Skeletal muscle tissue (tissue), 4 donors: ENCODE data around the gene SULT2B1. TPM values are rescaled to one million over a fixed set of nuclear protein-coding genes. Genes with fewer than 3 reads are reported as not detected.

Experiments
- H3K27ac ChIP-seq: one replicate; pipeline ENCODE4 v1.7.0; 2013; ENCODE audit warnings: mild to moderate bottlenecking, low read depth, low read length, inconsistent platforms
- H3K27me3 ChIP-seq, 3 donors: one replicate each; pipeline ENCODE4 v1.7.0; 2013; ENCODE audit warnings: low read length in 3 of 3; ENCODE audit not compliant: control insufficient read depth in 3 of 3, insufficient read depth in 3 of 3
- H3K36me3 ChIP-seq, 3 donors: one replicate each; pipeline ENCODE4 v1.7.0; 2013; ENCODE audit warnings: low read length in 3 of 3; ENCODE audit not compliant: control insufficient read depth in 3 of 3, insufficient read depth in 3 of 3
- H3K4me1 ChIP-seq, 3 donors: one replicate each; pipeline ENCODE4 v1.7.0; 2013; ENCODE audit warnings: low read length in 3 of 3, mild to moderate bottlenecking in 3 of 3; ENCODE audit not compliant: control insufficient read depth in 3 of 3, insufficient read depth in 3 of 3
- H3K4me3 ChIP-seq, 3 donors: one replicate each; pipeline ENCODE4 v1.7.0; 2013; ENCODE audit warnings: low read length in 3 of 3
- H3K9ac ChIP-seq, 3 donors: one replicate each; pipeline ENCODE4 v1.7.0; 2013; ENCODE audit warnings: low read length in 3 of 3, mild to moderate bottlenecking in 3 of 3, moderate library complexity in 2 of 3, low read depth in 1 of 3
- H3K9me3 ChIP-seq, 3 donors: one replicate each; pipeline ENCODE4 v1.7.0; 2013; ENCODE audit warnings: low read length in 3 of 3; ENCODE audit not compliant: control insufficient read depth in 3 of 3
- total RNA-seq: library from RNA; depleted of rRNA; stranded (reverse); fragments of >200 nt; gene quantifications from one replicate; pipeline ENCODE4 v1.2.3, GENCODE V29; 2014
- donor health status: Osteomylitis.

SULT2B1 gene
- total RNA-seq, 1 donor from 2014 or later, result not detected

DNA sequence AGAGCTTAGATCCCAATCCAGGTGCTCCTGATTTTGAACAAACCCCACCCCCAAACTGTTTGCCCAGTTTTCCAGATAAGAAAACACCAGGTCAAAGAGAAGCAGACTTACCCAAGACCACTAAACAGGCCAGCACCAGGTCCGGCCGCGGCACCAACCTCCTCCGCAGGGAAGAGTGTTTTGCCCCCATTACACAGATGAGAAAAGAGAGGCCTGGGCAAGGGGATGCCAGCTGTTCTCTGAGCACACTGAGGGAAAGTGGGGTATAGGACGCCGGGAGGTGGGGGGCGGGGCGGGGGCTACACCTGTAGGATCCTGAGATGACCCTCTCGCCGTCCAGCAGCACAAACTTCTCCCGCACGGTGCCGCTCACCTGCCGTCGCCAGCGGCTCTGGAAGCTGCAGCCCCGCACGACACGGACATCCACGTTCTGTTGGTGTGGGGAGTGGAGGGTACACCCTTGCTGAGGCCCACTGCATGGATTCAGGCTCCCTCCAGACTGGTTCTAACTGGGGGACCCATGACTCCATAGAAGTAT, 57.7 kb downstream of the SULT2B1 start:
- no peaks in the 10 kb centered on the region for H3K27me3 ChIP-seq
- no peaks in the 10 kb centered on the region for H3K9me3 ChIP-seq
- H3K36me3 ChIP-seq, result no peaks in the 10 kb centered on the region
- no peak overlapping the region for H3K4me3 ChIP-seq
- no peak overlapping the region for H3K9ac ChIP-seq
- peaks cover 19 to 22% (median 21%) of the 10 kb centered on the region in 3 donors for H3K4me1 ChIP-seq
- no peak overlapping the region for H3K27ac ChIP-seq

GRCh38 chr19:48611872-48612271, 59.9 kb downstream of the SULT2B1 start:
- Histone ChIP-seq H3K4me1 (peaks cover 25 to 40% (median 34%) of the 10 kb centered on the region in 3 donors), H3K36me3 (peaks cover 15 to 21% (median 20%) of the 10 kb centered on the region in 3 donors), H3K27ac (no peak overlapping the region), H3K9me3 (no peaks in the 10 kb centered on the region), H3K9ac (no peak overlapping the region), H3K27me3 (no peaks in the 10 kb centered on the region), H3K4me3 (no peak overlapping the region)

DNA sequence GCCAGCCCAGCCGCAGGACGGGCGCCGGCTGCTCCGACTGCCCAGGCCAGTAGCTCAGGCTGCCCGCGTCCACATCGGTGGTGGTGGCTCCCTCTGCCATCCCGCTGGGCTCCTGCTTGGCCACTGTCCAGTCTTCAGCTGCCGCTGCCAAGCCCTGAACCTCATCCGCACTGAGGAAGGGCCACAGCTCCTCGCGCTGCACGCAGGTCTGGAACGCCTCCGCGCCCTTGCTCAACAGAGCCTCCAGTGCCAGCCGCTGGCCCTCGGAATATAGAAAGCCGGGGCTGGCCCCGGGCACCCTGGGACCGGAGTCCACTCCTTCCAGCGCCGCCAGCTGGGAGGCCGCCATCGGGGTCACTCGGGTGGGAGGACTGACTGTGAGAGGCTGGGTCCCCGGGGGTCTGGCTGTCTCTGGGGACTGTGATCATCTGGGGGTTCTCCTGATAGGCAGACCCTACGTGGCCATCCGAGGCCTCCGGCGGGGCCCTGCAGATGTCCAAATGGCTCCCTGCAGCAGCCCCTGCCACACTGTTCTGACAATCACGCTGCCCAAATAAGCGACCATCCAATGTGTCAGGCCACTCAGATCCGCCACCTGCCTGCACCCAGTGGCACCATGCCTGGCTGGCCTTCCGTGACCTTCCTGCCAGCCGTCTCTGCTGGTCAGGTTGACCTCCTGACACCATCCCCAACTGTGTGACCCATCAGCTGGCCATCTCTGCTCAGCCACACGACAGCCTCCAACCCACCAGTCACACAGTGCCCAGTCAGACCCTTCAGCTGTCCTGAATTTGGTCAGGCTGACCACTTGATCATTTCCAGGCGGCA, 61.3 kb downstream of the SULT2B1 start:
- H3K4me3 ChIP-seq, result peak overlapping the region in 2 of 3 donors; percentile 32 to 63
- H3K27me3 ChIP-seq, result no peaks in the 10 kb centered on the region
- H3K9me3 ChIP-seq, result no peaks in the 10 kb centered on the region
- peaks cover 39 to 54% (median 47%) of the 10 kb centered on the region in 3 donors for H3K4me1 ChIP-seq
- peaks cover 22 to 30% (median 29%) of the 10 kb centered on the region in 3 donors for H3K36me3 ChIP-seq
- H3K9ac ChIP-seq, result peak overlapping the region; percentile 20 to 79 (median 38)
- peak overlapping the region; percentile 77 for H3K27ac ChIP-seq

DNA sequence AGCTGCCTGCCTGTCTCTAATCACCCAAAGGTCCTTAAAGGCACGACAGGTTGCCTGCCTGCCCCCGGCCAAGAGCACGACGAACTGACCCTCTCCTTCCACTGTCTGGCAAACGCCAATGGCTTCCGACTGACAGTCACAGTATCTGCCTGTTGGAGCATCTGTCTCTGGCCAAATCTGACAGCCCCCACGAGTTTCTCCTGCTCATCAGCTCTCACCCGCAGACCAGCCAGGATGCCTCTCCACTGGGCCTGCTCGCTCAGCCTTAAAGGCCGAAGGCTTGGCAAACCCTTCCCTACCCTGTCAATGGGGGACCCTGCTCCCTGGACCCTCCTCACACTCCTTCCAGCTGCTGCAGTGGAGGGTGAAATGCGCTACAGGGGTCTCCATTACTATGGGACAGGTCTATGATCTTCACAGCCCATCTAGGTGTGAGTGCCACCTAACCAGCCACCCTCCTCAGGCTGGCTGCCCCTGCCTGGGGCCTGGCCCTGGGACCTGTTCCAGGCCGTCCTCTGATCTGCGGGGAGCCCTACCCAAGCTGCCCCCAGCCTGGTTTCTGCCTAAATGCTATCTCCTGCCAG, 62.0 kb downstream of the SULT2B1 start:
- peak overlapping the region in 1 of 3 donors; percentile 13 for H3K4me3 ChIP-seq
- no peaks in the 10 kb centered on the region for H3K9me3 ChIP-seq
- H3K9ac ChIP-seq, result peak overlapping the region in 2 of 3 donors; percentile 51 to 79
- H3K36me3 ChIP-seq, result peaks cover 22 to 30% (median 29%) of the 10 kb centered on the region in 3 donors
- H3K27ac ChIP-seq, result peak overlapping the region; percentile 77
- peaks cover 41 to 61% (median 51%) of the 10 kb centered on the region in 3 donors for H3K4me1 ChIP-seq
- H3K27me3 ChIP-seq, result no peaks in the 10 kb centered on the region

DNA sequence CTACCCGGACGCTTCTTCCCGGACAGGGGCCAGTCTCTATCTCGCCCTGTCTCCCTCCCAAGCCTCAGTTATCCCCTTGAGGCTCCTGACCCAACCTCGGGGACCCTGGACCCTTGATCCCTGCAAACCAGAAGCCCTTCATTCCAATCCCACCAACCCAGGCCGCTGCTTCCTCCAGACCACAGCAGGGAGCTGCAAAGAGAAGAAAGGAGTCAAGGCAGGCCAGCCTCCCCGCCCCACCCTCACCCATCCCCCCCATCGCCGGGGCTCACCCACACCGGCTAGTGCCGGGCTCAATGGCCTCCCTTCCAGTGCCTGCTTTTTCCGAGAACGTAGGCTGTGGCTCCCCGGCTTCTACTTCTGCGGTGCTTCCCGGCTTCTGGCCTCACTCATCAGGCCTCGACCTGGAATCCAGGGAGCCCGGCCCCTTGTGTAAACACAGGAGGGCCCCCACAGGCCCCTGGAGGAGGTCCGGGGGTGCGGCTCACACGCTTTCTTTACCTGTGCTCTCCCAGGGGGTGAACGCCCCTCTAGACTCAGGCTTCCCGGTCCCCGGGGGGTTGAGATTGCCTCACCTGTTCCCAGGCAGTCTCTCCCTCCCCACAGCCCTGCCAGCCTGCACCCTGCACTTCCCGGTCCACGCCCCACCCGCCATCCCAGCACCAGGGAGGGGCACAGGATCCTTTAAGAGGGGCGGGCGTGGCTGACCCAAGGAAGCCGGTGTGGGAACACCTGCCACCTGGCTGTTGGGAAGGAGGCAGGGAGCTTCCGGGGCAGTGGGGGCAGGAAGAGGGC, 62.7 kb downstream of the SULT2B1 start, which contains the start of gene FAM83E:
TSS of gene FAM83E (minus strand) at position 641 of the 795 bp plus-strand sequence. CDS start 1,704 bp downstream, outside the sequence.
- peaks cover 22 to 30% (median 29%) of the 10 kb centered on the region in 3 donors for H3K36me3 ChIP-seq
- no peaks in the 10 kb centered on the region for H3K9me3 ChIP-seq
- H3K9ac ChIP-seq, result peak within 1 kb of the TSS in 2 of 3 donors; percentile 51 to 79
- H3K4me1 ChIP-seq, result peaks cover 41 to 64% (median 53%) of the 10 kb centered on the region in 3 donors
- H3K4me3 ChIP-seq, result peak within 1 kb of the TSS in 1 of 3 donors; percentile 13
- H3K27me3 ChIP-seq, result no peaks in the 10 kb centered on the region
- peak within 1 kb of the TSS; percentile 77 for H3K27ac ChIP-seq

- Histone ChIP-seq H3K4me1 (peaks cover 47 to 71% (median 60%) of the 10 kb centered on the region in 3 donors), H3K4me3 (no peak overlapping the region), H3K9me3 (no peaks in the 10 kb centered on the region), H3K27me3 (no peaks in the 10 kb centered on the region), H3K9ac (no peak overlapping the region), H3K36me3 (peaks cover 22 to 30% (median 29%) of the 10 kb centered on the region in 3 donors), H3K27ac (no peak overlapping the region)
Measured at GRCh38 chr19:48615231-48616040, 63.5 kb downstream of the SULT2B1 start.

DNA sequence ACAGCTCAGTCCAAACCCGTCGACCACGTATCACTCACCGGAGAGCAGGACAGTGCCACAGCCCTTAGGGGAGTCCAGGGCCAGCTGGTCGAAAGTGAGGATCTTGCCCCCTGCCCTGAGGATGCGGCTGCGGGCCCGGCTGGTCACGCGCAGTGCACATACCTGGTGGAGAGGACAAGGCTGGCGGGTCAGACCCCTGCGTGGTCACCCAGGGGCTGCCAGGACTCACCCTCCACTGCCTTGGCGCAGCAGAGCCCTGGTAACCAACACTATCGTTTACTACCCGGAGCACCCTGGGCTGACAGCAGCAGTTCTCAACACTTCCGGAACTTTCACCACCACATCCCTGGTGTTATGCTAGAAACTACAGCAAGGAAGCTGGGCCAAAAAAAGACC, 64.1 kb downstream of the SULT2B1 start:
- no peak overlapping the region for H3K27ac ChIP-seq
- H3K4me1 ChIP-seq, result peaks cover 47 to 71% (median 60%) of the 10 kb centered on the region in 3 donors
- H3K27me3 ChIP-seq, result no peaks in the 10 kb centered on the region
- H3K36me3 ChIP-seq, result peaks cover 22 to 30% (median 29%) of the 10 kb centered on the region in 3 donors
- H3K9ac ChIP-seq, result no peak overlapping the region
- no peaks in the 10 kb centered on the region for H3K9me3 ChIP-seq
- H3K4me3 ChIP-seq, result no peak overlapping the region

GRCh38 chr19:48616491-48617056, 64.6 kb downstream of the SULT2B1 start:
- Histone ChIP-seq H3K27me3 (no peaks in the 10 kb centered on the region), H3K36me3 (peaks cover 22 to 31% (median 30%) of the 10 kb centered on the region in 3 donors), H3K9me3 (no peaks in the 10 kb centered on the region), H3K4me3 (no peak overlapping the region), H3K9ac (peak overlapping the region in 2 of 3 donors; percentile 20 to 40), H3K27ac (no peak overlapping the region), H3K4me1 (peaks cover 47 to 71% (median 60%) of the 10 kb centered on the region in 3 donors)
